Measurements from ENCODE around the gene TMEM81.

The TMEM81 gene

GRCh38 chr1:205062319-205062718, 21.9 kb downstream of the TMEM81 start:
- Histone ChIP-seq H3K79me2 (ENCODE audit: low read length) (no peaks in the 10 kb centered on the region), H3K36me3 (replicated peaks; ENCODE audit: low read depth, low read length) (no peaks in the 10 kb centered on the region), H3K9ac (ENCODE audit: low read length) (no peak overlapping the region), H3K27ac (ENCODE audit: low read length) (no peak overlapping the region), H3K27me3 (ENCODE audit: low read depth, low read length) (0 out of 2 replicates have a peak, but pooled peaks cover 3% of the 10 kb centered on the region), H3K4me1 (ENCODE audit: low read length) (peaks cover 13% of the 10 kb centered on the region), H3K4me2 (ENCODE audit: low read length) (peak overlapping the region; percentile 97; the same call in 1 of the 2 replicates), H3K9me3 (ENCODE audit: insufficient read depth, low read length) (no peaks in the 10 kb centered on the region), H4K20me1 (ENCODE audit: insufficient read depth, low read length) (no peaks in the 10 kb centered on the region), H2AFZ (ENCODE audit: low read depth, low read length) (no peak overlapping the region), H3K4me3 (ENCODE audit: low read length) (no peak overlapping the region)
- TF ChIP-seq CTCF (IDR thresholded peaks at IDR 0.05; ENCODE audit: low read depth, low read length) (no peak), EZH2phosphoT487 (IDR thresholded peaks at IDR 0.05; ENCODE audit: low read depth) (no peak)

- peaks cover 13% of the 10 kb centered on the region for H3K4me1 ChIP-seq (ENCODE audit: low read length)
- no peaks in the 10 kb centered on the region for H3K79me2 ChIP-seq (ENCODE audit: low read length)
- H3K36me3 ChIP-seq (replicated peaks; ENCODE audit: low read depth, low read length): no peaks in the 10 kb centered on the region
- H3K4me3 ChIP-seq (ENCODE audit: low read length): peak overlapping the region; percentile 76
- peak overlapping the region; percentile 53 for H3K9ac ChIP-seq (ENCODE audit: low read length)
- no peaks in the 10 kb centered on the region for H3K9me3 ChIP-seq (ENCODE audit: insufficient read depth, low read length)
- H3K4me2 ChIP-seq (ENCODE audit: low read length): peak overlapping the region; percentile 97
- no peak overlapping the region for H3K27ac ChIP-seq (ENCODE audit: low read length)
- TF ChIP-seq EZH2phosphoT487 (IDR thresholded peaks at IDR 0.05; ENCODE audit: low read depth): no peak
- TF ChIP-seq CTCF (IDR thresholded peaks at IDR 0.05; ENCODE audit: low read depth, low read length): peak; percentile 100
- H3K27me3 ChIP-seq (ENCODE audit: low read depth, low read length): 0 out of 2 replicates have a peak, but pooled peaks cover 3% of the 10 kb centered on the region
- H4K20me1 ChIP-seq (ENCODE audit: insufficient read depth, low read length): no peaks in the 10 kb centered on the region
- peak overlapping the region; percentile 89 for H2AFZ ChIP-seq (ENCODE audit: low read depth, low read length)
These were observed 22.6 kb downstream of the TMEM81 start for GRCh38 chr1:205061665-205062069.

GRCh38 chr1:205061227-205061626, 23.0 kb downstream of the TMEM81 start:
- Histone ChIP-seq H3K79me2 (ENCODE audit: low read length) (no peaks in the 10 kb centered on the region), H4K20me1 (ENCODE audit: insufficient read depth, low read length) (no peaks in the 10 kb centered on the region), H3K27me3 (ENCODE audit: low read depth, low read length) (0 out of 2 replicates have a peak, but pooled peaks cover under 1% of the 10 kb centered on the region), H3K9ac (ENCODE audit: low read length) (peak overlapping the region; percentile 53; the same call in 1 of the 2 replicates), H3K27ac (ENCODE audit: low read length) (no peak overlapping the region), H2AFZ (ENCODE audit: low read depth, low read length) (peak overlapping the region; percentile 89), H3K9me3 (ENCODE audit: insufficient read depth, low read length) (no peaks in the 10 kb centered on the region), H3K4me2 (ENCODE audit: low read length) (peak overlapping the region; percentile 97), H3K36me3 (replicated peaks; ENCODE audit: low read depth, low read length) (no peaks in the 10 kb centered on the region), H3K4me3 (ENCODE audit: low read length) (peak overlapping the region; percentile 76), H3K4me1 (ENCODE audit: low read length) (peaks cover 13% of the 10 kb centered on the region)
- TF ChIP-seq EZH2phosphoT487 (IDR thresholded peaks at IDR 0.05; ENCODE audit: low read depth) (no peak), CTCF (IDR thresholded peaks at IDR 0.05; ENCODE audit: low read depth, low read length) (no peak)

- TF ChIP-seq CTCF (IDR thresholded peaks at IDR 0.05; ENCODE audit: low read depth, low read length) (no peak), EZH2phosphoT487 (IDR thresholded peaks at IDR 0.05; ENCODE audit: low read depth) (no peak)
- no peaks in the 10 kb centered on the region for H4K20me1 ChIP-seq (ENCODE audit: insufficient read depth, low read length)
- no peak overlapping the region for H3K9ac ChIP-seq (ENCODE audit: low read length)
- H3K36me3 ChIP-seq (replicated peaks; ENCODE audit: low read depth, low read length): no peaks in the 10 kb centered on the region
- H3K27me3 ChIP-seq (ENCODE audit: low read depth, low read length): no peaks in the 10 kb centered on the region
- peaks cover 13% of the 10 kb centered on the region for H3K4me1 ChIP-seq (ENCODE audit: low read length)
- H3K27ac ChIP-seq (ENCODE audit: low read length): no peak overlapping the region
- H3K4me3 ChIP-seq (ENCODE audit: low read length): no peak overlapping the region
- no peaks in the 10 kb centered on the region for H3K9me3 ChIP-seq (ENCODE audit: insufficient read depth, low read length)
- no peak overlapping the region for H2AFZ ChIP-seq (ENCODE audit: low read depth, low read length)
- no peak overlapping the region for H3K4me2 ChIP-seq (ENCODE audit: low read length)
- no peaks in the 10 kb centered on the region for H3K79me2 ChIP-seq (ENCODE audit: low read length)
These were observed 23.5 kb downstream of the TMEM81 start for GRCh38 chr1:205060746-205061145.

All from OCI-LY3 (cell line).